Tibial nerve (tissue), 4 donors: ENCODE measurements around the gene NPDC1. TPM values are rescaled to one million over a fixed set of nuclear protein-coding genes. Genes with fewer than 3 reads are reported as not detected.

Source experiments
- DNase-seq, 2 donors: peaks; one replicate each; pipeline ENCODE4 v3.0.0-alpha.2; 2019; ENCODE audit warnings: low spot score in 2 of 2
- H3K27ac ChIP-seq, 4 donors: fragments of 200-600 bp; sonication (generic) in 3 of 4; one replicate each; pipeline ENCODE4 v1.5.1; 2017 to 2019; ENCODE audit warnings: mild to moderate bottlenecking in 1 of 4
- H3K27me3 ChIP-seq, 2 donors: fragments of 200-600 bp; sonication (generic) in 1 of 2; one replicate each; pipeline versions ENCODE4 v1.5.1 to v1.6.0; 2017 to 2019
- H3K36me3 ChIP-seq, 3 donors: fragments of 200-600 bp; sonication (generic); one replicate each; pipeline ENCODE4 v1.5.1; 2018 to 2019
- H3K4me1 ChIP-seq, 4 donors: fragments of 200-600 bp; sonication (generic) in 3 of 4; one replicate each; pipeline ENCODE4 v1.5.1; 2017 to 2019
- H3K4me3 ChIP-seq, 4 donors: fragments of 200-600 bp; sonication (generic) in 3 of 4; one replicate each; pipeline ENCODE4 v1.5.1; 2017 to 2019; ENCODE audit warnings: mild to moderate bottlenecking in 1 of 4, moderate library complexity in 1 of 4
- H3K9me3 ChIP-seq, 4 donors: fragments of 200-600 bp; sonication (generic) in 3 of 4; one replicate each; pipeline ENCODE4 v1.5.1; 2017 to 2019
- CTCF ChIP-seq, 5 experiments: fragments of 200-600 bp in 3 of 5; fragments of 450-650 bp in 2 of 5; sonication (generic) in 3 of 5; IDR thresholded peaks; one replicate each; pipeline ENCODE4 v1.5.1; 2016 to 2019; ENCODE audit warnings: antibody characterized with exemption in 5 of 5, mild to moderate bottlenecking in 3 of 5, moderate library complexity in 2 of 5
- EP300 ChIP-seq, 2 donors: sonication (generic); formaldehyde crosslinking; IDR thresholded peaks; one replicate each; pipeline ENCODE4 v1.6.1; 2017; ENCODE audit warnings: antibody characterized with exemption in 2 of 2, mild to moderate bottlenecking in 1 of 2
- POLR2A ChIP-seq, 2 donors: fragments of 450-650 bp; IDR thresholded peaks; one replicate each; pipeline ENCODE4 v1.6.1; 2017; ENCODE audit warnings: antibody characterized with exemption in 2 of 2, mild to moderate bottlenecking in 2 of 2, moderate library complexity in 2 of 2
- WGBS, 2 donors: methylation state at CpG; one replicate each; pipeline ENCODE4 v1.1.5; 2018; 5-methylcytosine and 5-hydroxymethylcytosine counted together
- total RNA-seq, 4 donors: library from RNA; depleted of rRNA; stranded (reverse); fragments of >200 nt; gene quantifications; one replicate each; pipeline ENCODE4 v1.1.0, GENCODE V29; 2016

The NPDC1 gene
- total RNA-seq, 4 donors from 2014 or later, result 80.6 to 269 (median 182) TPM

- Histone ChIP-seq H3K36me3 (peaks cover 0 to 48% (median 24%) of the 10 kb centered on the region in 3 donors), H3K27me3 (peaks cover 0 to 4% of the 10 kb centered on the region in 2 donors), H3K4me3 (peak overlapping the region; percentile 43 to 82 (median 56)), H3K27ac (peak overlapping the region; percentile 11 to 89 (median 65)), H3K9me3 (no peaks in the 10 kb centered on the region), H3K4me1 (peaks cover 0 to 25% (median 13%) of the 10 kb centered on the region in 4 donors)
- 19 to 41% methylated on average over 15 to 43 of the region's 76 CpGs for WGBS, 2 donors
- DNase-seq, result no peak
- TF ChIP-seq POLR2A (IDR thresholded peaks at IDR 0.05) (no peak), EP300 (IDR thresholded peaks at IDR 0.05) (no peak), CTCF (IDR thresholded peaks at IDR 0.05) (no peak)
Measured at GRCh38 chr9:137077758-137078693, 32.0 kb upstream of the NPDC1 start.

- Histone ChIP-seq H3K27ac (peak within 1 kb of the TSS; percentile 37 to 89 (median 82)), H3K27me3 (peaks cover 0 to 4% of the 10 kb centered on the region in 2 donors), H3K4me3 (peak within 1 kb of the TSS; percentile 43 to 82 (median 56)), H3K36me3 (peaks cover 0 to 39% (median 21%) of the 10 kb centered on the region in 3 donors), H3K9me3 (no peaks in the 10 kb centered on the region), H3K4me1 (peaks cover 0 to 28% (median 13%) of the 10 kb centered on the region in 4 donors)
- TF ChIP-seq EP300 (IDR thresholded peaks at IDR 0.05) (peak in 1 of 2 donors; percentile 75), CTCF (IDR thresholded peaks at IDR 0.05) (no peak), POLR2A (IDR thresholded peaks at IDR 0.05) (peak; percentile 73 to 75)
- peak; percentile 65 to 77 for DNase-seq
- WGBS, 2 donors, result 0 to 1% methylated on average over 31 to 32 of the region's 87 CpGs
Measured at GRCh38 chr9:137077010-137077747, 31.2 kb upstream of the NPDC1 start, which contains the start of gene UAP1L1. UAP1L1 (plus strand) TSS chr9:137077517; CDS start chr9:137077533, 16 bp downstream.

GRCh38 chr9:137076636-137077009, 30.6 kb upstream of the NPDC1 start:
- peak overlapping the region; percentile 37 to 89 (median 82) for H3K27ac ChIP-seq
- TF ChIP-seq CTCF (IDR thresholded peaks at IDR 0.05) (no peak), POLR2A (IDR thresholded peaks at IDR 0.05) (no peak), EP300 (IDR thresholded peaks at IDR 0.05) (no peak)
- peaks cover 0 to 33% (median 13%) of the 10 kb centered on the region in 4 donors for H3K4me1 ChIP-seq
- WGBS, 2 donors, result 58 to 82% methylated on average over 6 to 13 of the region's 15 CpGs
- H3K9me3 ChIP-seq, result no peaks in the 10 kb centered on the region
- H3K4me3 ChIP-seq, result peak overlapping the region; percentile 23 to 82 (median 54)
- DNase-seq, result no peak
- H3K27me3 ChIP-seq, result peaks cover 0 to 4% of the 10 kb centered on the region in 2 donors
- peaks cover 0 to 34% (median 21%) of the 10 kb centered on the region in 3 donors for H3K36me3 ChIP-seq

GRCh38 chr9:137075275-137075775, 29.3 kb upstream of the NPDC1 start:
- H3K36me3 ChIP-seq, result peaks cover 0 to 21% (median 11%) of the 10 kb centered on the region in 3 donors
- WGBS, 2 donors, result 81 to 84% methylated on average over 12 of the region's 12 CpGs
- no peak overlapping the region for H3K27ac ChIP-seq
- no peaks in the 10 kb centered on the region for H3K9me3 ChIP-seq
- DNase-seq, result no peak
- peaks cover 0 to 46% (median 24%) of the 10 kb centered on the region in 4 donors for H3K4me1 ChIP-seq
- TF ChIP-seq POLR2A (IDR thresholded peaks at IDR 0.05), result no peak
- TF ChIP-seq CTCF (IDR thresholded peaks at IDR 0.05), result no peak
- no peak for TF ChIP-seq EP300 (IDR thresholded peaks at IDR 0.05)
- no peak overlapping the region for H3K4me3 ChIP-seq
- peaks cover 0 to 4% of the 10 kb centered on the region in 2 donors for H3K27me3 ChIP-seq
